Amniotic stem cell (primary cell): ENCODE data around the gene NIT2.
"Not testable (repeated sequence)": the region's sequence is repeated elsewhere in the genome, so short reads cannot be mapped to it uniquely, and the experiment has no call there.

Experiments
- DNase-seq: peaks from one replicate; lab custom pipeline; 2025; lab: John Stamatoyannopoulos, UW

The NIT2 gene

DNA sequence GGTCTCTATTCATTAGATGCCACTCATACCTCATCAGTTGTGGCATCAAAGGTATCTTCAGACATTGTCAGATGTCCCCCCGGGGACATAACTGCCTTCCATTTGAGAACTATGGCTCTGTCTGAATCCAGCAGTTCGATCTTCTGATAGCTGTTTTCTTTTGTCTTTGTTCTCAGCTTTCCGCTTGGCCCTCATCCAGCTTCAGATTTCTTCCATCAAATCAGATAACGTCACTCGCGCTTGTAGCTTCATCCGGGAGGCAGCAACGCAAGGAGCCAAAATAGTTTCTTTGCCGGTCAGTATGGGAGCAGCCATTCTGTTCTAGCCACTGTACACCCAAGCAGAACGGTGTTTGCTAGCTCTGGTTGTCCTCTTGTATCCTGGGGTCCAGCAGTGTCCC lies 4.4 kb downstream of the NIT2 start:
- no peak for DNase-seq

DNA sequence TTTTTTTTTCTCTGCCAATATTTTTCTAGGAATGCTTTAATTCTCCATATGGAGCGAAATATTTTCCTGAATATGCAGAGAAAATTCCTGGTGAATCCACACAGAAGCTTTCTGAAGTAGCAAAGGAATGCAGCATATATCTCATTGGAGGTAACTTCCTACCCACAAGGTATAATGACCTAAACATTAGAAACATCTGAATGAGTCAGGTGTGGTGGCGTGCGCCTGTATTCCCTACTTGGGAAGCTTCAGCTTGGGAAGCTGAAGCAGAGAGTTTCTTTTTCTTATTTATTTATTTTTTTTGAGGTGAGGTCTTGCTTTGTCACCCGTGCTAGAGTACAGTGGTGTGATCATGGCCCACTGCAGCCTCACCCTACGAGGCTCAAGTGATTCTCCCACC lies 5.2 kb downstream of the NIT2 start:
- no peak for DNase-seq

DNA sequence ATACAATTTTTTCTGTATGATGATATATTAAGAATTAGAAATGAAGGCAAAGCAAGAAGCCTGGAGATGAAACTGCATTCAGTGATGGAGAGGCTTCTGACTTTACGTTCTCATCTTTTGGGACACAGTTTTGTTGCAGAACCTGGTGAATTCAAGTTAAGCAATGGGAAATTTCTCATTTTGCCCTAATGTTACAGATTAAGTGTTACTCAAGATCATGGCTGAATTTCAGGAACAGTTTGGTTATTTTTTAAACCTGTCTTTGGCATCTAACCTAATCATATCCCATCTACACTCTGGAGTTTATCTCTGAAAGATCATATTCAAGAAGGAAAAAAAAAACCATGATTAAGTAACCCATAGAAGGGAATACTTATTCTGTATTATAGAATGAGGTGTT lies 6.0 kb downstream of the NIT2 start:
- DNase-seq: no peak

DNA sequence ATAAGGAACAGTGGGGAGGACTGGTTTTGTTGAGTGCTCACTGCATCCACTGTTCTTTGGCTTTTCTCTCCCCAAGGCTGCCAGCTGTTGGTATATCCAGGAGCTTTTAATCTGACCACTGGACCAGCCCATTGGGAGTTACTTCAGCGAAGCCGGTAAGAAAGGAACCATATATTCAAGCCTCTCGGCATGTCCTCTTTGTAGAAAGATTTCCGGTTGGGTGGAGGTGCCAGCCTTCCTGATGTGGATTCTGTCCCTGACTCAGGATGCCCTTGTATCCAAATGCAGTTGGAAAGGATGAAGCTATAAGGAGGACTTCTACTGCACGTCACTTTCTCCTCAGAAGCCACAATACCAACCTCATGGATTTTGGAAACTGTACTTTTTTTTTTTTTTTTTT lies 14.2 kb downstream of the NIT2 start:
- DNase-seq: no peak

DNA sequence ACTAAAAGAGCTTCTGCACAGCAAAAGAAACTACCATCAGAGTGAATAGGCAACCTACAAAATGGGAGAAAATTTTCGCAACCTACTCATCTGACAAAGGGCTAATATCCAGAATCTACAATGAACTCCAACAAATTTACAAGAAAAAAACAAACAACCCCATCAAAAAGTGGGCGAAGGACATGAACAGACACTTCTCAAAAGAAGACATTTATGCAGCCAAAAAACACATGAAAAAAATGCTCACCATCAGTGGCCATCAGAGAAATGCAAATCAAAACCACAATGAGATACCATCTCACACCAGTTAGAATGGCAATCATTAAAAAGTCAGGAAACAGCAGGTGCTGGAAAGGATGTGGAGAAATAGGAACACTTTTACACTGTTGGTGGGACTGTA lies 17.2 kb downstream of the NIT2 start:
- DNase-seq: not testable (repeated sequence)

DNA sequence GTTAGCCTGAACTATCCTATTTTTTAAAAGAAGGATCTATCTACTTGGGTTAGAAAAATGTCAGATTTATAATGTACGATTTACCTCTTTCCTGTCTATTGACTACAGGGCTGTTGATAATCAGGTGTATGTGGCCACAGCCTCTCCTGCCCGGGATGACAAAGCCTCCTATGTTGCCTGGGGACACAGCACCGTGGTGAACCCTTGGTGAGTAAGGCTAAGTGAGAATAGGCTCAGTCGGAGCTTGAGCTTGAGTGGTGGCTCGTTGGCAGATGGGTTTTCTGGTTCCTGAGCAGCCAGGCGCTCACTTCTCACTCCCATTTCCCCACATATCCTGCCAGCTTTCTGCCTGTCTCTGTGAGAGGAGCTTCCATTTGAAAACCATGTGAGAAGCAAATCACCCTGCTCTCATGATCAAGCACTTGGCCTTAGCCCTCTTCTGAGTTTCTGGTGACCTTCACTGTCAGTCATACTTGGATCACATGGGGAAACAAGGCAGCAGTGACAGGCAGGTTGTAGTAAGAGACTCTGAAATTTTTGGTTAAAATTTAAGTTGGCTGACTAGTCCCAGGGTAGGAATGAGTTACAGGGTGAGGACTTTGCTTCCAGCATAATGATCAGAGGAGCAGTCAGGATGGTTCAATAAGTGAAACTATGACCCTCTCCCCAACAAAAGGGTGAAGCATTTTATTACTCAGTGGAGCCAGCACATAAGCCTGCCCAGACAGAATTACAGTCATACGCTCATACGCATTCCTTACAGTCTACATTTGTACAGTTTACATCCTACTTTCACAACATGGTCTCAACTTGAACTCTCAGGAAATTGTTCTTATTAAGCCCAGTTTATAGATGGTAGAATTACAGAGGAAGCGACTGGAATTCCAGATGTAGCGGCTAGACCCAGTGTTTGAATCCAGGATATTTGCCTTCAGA lies 18.0 kb downstream of the NIT2 start:
- DNase-seq: no peak

DNA sequence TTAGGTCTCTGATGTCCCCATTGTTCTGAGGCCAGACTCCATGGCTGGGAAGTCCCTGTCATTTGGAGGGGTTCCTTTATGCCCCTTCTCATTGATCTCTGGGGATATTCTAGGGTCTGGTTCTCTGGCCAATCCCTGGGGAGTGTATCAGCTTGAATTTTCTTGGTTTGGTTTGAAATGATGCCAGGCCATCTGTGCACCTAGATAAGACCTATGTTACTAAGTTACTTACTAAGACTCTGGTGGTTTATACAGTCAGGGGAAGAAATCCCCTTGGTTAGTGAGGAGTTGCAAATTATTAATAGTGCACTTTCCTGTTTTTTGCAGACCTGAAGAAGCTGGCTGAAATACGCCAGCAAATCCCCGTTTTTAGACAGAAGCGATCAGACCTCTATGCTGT lies 20.3 kb downstream of the NIT2 start:
- no peak for DNase-seq

DNA sequence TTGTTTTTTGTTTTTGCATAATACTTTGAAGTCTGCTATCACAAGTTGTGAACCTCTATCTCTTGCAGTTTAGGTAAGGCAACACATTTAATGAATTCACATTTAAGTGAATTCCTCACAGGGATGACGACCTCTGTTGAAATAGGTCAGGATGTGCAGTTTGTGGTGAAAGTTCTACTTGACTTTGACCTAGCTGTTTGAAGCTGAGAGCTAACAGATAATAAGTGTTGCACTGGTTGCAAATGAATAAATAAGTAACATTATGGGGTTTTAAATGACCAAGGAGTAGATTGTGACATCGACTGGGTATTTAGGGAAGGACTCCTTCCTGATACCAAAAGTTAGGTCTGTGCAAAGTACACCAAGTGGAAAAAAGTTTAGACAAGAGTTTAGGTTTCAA lies 23.9 kb downstream of the NIT2 start:
- DNase-seq: no peak

DNA sequence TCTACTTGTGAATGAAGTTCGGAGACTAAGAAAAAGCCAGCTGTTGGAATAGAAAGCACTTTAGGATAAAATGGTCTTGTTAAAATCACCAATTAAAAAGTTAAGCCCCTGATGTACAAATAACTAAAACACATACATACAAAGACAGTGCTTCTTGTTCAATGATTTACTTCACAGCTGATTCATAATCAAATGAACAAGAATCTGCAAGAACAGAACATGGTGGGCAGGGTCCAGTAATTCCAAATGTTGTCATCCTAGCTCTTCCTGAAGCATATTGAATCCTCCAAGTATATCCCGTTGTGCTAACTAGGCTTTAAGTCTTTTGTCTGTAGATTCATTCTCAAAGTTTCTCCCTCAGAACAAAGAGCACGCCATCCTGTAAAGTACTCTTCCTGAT lies 24.5 kb downstream of the NIT2 start:
- DNase-seq: no peak

DNA sequence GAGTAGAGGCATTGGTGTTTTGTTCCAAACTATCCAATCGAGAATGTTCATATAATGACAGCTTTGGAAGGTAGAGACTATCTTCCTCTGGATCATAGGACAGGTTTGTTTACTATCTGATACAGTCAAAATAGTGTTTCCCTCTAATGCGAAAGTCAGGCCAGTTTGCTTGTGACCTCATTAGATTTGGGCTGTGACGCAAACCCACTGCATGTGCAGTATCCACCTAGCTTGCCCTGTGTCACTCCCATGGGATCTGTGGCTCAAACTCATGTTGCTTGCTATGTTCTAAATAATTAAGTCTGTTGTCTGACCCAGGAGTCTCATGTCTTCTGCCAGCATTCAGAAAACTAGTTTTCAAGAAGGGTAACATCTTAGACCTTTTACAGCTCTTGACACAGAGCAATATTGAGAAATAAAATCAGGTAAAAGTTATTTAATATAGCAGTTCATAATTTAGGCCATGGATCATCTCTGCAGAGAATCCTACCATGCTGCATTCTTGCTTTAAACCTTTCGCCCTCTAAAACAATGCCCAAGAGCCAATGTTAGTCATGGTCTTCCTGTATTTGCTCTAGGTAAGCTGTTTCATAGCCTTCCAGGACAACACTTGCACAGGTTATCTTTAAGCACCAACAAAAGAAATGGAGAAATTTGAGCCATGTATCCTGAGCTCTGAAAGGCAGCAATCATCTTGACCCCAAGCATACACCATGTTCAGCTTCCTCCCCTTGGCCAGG lies 26.4 kb downstream of the NIT2 start:
- DNase-seq: no peak

DNA sequence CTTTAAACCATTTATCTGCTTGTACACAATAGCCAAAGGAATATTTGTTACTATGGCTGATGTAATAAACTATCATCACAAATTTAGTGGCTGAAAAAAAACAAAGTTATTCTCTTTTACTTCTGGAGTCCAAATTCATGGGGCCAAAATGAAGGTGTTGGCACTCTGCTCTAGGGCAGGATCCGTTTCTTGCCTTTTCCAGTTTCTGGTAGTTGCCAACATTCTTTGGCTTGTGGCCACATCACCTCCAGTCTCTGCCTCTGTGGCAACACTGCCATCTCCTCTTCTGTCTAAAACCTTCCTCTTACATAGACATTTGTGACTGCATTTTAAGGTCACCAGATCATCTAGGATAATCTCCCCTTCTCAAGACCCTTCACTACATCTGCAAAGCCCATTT lies 27.3 kb downstream of the NIT2 start:
- DNase-seq: no peak

DNA sequence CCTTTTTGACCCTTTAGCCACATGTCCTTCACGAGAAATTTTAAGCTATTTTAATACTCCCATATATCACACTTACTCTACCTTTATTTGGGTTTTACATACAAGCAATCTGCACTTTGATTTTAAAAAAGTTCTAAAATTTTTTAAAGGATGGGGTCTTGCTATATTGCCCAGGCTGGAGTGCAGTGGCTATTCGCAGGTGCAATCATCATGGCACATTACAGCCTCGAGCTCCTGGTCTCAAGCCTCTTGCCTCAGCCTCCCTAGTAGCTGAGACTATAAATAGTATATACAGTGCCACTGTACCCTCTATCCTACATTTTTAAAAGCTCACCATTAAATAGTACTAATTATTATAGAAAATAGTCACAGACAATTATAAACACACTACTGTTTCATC lies 29.9 kb downstream of the NIT2 start:
- no peak for DNase-seq

DNA sequence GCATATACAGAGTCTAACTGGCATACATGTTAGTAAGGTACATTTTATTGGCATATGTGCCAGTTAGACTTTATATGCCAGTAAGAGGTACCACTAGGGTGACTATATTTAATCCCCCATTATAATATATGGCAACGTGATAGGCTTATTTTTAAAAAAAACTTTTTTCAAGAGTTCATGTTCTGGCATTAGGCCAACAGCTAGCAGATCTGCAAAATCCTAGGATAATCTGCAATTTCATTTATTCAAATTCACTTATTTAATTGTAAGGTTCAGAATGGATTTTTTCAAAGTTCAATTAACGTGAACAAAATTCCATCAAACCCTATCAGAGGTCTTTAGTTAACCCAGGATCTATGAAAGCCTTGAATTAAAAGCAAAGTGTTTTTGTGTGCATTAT lies 31.9 kb downstream of the NIT2 start:
- DNase-seq: no peak

DNA sequence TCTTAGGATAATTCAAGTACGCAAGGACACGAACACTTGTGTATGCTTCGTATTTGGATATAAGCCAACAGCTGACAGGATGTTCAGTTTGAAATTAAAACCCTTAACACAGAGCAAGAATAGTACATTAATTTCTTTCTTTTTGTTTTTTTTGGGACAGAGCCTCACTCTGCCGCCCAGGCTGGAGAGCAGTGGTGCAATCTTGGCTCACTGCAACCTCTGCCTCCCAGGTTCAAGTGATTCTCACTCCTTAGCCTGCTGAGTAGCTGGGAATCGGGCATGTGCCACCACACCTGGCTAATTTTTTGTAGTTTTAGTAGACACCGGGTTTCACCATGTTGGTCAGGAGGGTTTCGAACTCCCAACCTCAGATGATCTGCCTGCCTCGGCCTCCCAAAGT lies 33.9 kb downstream of the NIT2 start:
- no peak for DNase-seq

DNA sequence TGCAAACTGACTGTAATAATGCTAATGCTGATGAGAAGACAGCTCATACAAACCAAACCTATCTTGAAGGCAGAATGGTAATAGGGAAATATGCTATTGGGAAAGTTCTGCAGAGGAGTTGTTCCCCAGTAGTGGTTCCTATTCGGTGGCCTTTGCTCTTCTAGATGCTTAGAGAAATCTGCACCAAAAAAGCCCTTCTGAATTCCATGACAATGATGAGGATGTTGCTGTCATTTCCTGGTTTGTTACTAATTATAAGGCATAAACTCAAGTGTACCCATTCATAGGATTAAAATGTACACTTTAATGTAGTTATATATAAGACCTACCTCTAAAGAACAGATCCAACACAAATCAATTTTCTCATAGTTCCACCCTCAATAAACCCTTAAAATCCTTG lies 36.2 kb downstream of the NIT2 start:
- DNase-seq: no peak

DNA sequence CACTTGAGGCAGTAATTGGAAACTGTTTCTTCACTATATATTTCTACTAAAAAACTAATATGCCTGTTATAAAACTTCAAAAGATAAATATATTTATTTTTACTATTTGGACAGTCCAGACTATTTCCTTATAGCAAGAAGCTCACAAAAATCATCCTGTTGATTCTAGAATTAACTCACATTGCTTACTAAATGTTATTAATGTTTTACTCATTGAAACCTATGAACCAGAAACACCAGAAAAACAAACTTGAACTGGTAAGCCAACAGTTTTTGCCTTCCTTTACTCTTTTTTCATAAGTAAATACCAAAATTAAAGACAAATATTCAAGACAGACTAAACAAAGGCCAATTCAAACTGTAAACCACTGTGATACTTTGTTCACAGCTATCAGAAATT lies 40.0 kb downstream of the NIT2 start:
- no peak for DNase-seq

DNA sequence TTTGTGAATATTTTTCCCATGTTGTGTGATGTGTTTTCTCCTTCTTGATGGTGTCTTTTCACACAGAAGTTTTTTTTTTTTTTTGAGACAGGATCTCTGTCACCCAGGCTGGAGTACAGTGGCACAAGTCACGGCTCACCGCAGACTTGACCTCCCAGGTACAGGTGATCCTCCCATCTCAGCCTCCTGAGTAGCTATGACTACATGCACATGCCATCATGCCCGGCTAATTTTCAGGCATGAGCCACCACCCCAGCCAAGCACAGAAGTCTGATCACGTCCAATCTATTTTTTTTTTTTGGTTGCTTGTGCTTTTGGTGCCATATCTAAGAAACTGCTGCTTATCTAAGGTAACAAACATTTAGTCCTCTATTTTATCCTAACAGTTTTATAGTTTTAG lies 41.7 kb downstream of the NIT2 start:
- no peak for DNase-seq

DNA sequence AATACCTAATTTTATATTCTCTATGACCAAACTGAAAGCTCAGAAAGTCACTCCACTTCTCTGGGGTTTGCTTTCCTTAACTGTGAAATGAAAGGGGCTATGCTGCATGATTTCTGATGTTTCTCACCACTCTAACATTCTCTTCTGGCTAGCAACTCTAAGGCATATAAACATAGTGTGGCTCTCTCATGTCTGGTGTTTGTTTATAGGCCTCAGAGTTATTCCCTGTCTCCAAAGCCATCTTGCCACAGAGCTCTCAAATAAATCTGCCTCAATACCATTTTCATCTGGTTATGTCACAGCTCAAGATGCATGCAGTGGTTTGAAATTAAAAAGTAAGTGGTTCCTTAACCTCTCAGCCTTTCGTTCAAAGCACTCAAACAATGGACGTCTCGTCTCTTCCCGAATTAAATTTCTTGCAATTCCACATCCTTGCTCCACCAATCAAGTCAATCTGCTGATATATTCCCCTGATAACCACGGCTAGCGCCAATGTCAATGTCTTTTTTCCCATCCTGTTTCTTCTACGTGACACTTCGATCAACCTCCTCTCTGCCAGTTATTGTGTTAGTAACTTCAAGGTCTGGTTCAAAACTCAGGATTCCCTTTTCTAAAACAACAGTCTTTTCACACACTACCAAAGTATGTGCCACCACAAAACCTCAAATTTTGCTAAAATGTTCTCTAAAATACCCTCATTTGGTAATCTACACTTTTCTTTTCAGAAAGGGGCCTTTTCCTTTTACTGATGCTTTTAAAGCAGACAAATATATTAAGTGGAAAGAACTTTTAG lies 50.4 kb downstream of the NIT2 start:
- no peak for DNase-seq

DNA sequence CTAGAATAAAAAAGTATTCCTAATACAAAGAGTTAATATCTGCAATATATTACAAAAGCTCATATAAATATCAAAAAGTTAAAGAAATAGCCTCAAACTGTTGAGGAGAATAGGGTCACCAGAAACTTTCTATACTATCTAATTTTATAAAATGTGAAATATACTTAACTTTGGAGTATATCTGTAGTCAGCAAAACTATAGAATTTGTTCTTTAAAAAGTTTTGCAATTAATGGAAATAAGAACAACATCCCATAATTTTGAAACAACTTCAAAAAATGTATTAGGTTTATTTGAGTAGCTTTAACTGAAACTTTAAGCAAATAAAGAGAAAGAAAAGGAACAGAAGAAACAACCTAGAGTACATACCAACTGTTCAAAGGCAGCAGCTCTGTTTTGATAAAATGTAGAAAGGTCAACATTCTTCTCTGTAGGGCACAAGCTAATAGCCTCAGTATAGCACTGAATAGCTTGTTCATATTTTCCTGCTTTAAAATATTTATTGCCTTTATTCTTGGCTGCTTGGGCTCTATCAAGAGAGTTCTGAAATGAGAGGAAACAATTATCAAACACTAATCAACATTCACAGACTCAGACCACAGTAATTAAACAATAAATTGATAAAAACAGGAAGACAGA lies 52.0 kb downstream of the NIT2 start:
- DNase-seq: no peak

DNA sequence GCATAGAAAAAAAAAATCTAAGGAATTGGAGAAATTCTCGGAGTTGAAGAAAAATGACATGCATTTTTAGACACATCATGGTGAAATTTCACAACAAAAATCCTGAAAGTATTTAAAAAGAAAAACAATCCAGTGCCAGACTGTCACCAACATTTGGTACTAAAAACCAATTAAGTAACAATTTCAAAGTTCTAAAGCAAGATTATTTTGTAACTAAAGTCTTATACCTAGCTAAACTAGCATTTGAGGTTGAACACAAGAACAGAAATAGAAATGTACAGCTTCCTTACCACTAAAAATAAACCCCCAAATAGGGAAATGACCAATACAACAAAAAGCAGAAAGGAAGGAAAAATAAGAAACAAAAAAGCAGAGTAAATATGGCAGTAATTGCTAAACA lies 54.5 kb downstream of the NIT2 start:
- no peak for DNase-seq

DNA sequence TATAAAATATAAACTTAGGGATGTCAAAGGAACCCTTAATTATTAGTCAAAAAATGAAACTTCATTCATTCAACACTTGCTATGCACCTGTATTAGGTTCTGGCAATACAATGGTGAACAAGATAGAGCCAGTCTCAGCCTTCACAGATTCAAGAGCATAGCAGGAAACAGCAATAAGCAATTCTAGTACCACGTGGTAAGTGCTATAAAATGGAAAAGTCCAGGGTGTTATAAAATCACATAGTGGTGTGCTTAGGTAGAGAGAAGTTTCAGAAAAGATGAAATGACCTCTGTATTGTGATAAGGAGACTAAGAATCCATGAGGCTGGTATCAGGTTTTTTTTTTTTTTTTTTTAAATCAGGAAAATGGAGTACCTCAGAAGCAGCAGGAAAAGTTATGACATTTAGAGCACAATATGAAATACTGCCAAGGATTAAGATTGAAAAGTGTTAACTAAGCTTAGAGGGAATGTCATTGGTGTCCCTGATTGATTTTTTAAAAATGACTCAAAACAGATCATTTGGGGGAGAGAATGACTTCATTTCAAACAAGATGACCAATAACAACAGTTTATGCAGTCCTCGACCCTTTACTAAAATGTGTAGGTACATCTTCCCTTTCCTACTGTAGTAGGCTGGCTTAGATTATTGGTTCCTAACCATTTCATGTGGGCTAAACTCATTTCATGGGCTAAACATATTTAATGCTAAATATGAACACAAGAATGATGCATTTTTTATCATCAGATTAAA lies 61.3 kb downstream of the NIT2 start:
- DNase-seq: no peak
